OCI-LY7 (cell line): ENCODE data around the gene SMOC1. TPM values are rescaled to one million over a fixed set of nuclear protein-coding genes. Genes with fewer than 3 reads are reported as not detected.

ENCODE experiments used
- BruUV-seq: library from RNA; stranded (reverse); fragments of 400-500 nt; replicated peaks from 2 replicates; lab custom pipeline; 2021; lab: Mats Ljungman, UMichigan
- CTCF ChIA-PET: fragments of 300-600 bp; sonication (Branson Sonifier 250); formaldehyde crosslinking; loops from one replicate; lab custom pipeline; 2022; ENCODE audit warnings: antibody characterized with exemption; ENCODE audit not compliant: unreplicated experiment; lab: Charles Lee
- POLR2A ChIA-PET: fragments of 300-600 bp; sonication (Branson Sonifier 250); formaldehyde crosslinking; loops from one replicate; lab custom pipeline; 2022; ENCODE audit warnings: antibody characterized with exemption; lab: Charles Lee
- DNase-seq: peaks from one replicate; pipeline ENCODE4 v3.0.0-alpha.2; 2015; ENCODE audit warnings: low spot score
- H2AFZ ChIP-seq: fragments of 200-600 bp; sonication (generic), shearing (Covaris generic); 2 replicates; pipeline ENCODE4 v1.6.1; 2014; ENCODE audit warnings: mild to moderate bottlenecking, antibody characterized with exemption, low read length, moderate library complexity
- H3K27ac ChIP-seq: fragments of 200-600 bp; sonication (generic); 2 replicates; pipeline ENCODE4 v1.5.1; 2014; ENCODE audit warnings: mixed run types, low read depth, mild to moderate bottlenecking, moderate library complexity, low read length, inconsistent platforms; ENCODE audit not compliant: poor library complexity, severe bottlenecking
- H3K36me3 ChIP-seq: fragments of 200-600 bp; sonication (generic); 2 replicates; pipeline ENCODE4 v1.6.1; 2014; ENCODE audit warnings: mild to moderate bottlenecking, antibody characterized with exemption, low read length, moderate library complexity, mixed read lengths; ENCODE audit not compliant: insufficient read depth
- H3K4me1 ChIP-seq: fragments of 200-600 bp; sonication (generic); 2 replicates; pipeline ENCODE4 v1.5.1; 2014; ENCODE audit warnings: mild to moderate bottlenecking, low read length; ENCODE audit not compliant: insufficient read depth, poor library complexity, severe bottlenecking
- H3K4me2 ChIP-seq: fragments of 200-600 bp; sonication (generic); 2 replicates; pipeline ENCODE4 v1.6.1; 2014; ENCODE audit warnings: mild to moderate bottlenecking, low read length
- H3K4me3 ChIP-seq: fragments of 200-600 bp; sonication (generic); 2 replicates; pipeline ENCODE4 v1.5.1; 2014; ENCODE audit warnings: mild to moderate bottlenecking, low read depth, low read length; ENCODE audit not compliant: poor library complexity, severe bottlenecking
- H3K79me2 ChIP-seq: fragments of 200-600 bp; sonication (generic); 2 replicates; pipeline ENCODE4 v1.6.1; 2016; ENCODE audit warnings: low read depth, mild to moderate bottlenecking, low read length, moderate library complexity, mixed read lengths; ENCODE audit not compliant: insufficient read depth
- H3K9me2 ChIP-seq: fragments of 200-600 bp; sonication (generic); 2 replicates; pipeline ENCODE4 v1.6.1; 2016; ENCODE audit warnings: mild to moderate bottlenecking, low read length, mixed read lengths; ENCODE audit not compliant: insufficient read depth
- H3K9me3 ChIP-seq: fragments of 200-600 bp; sonication (generic); 2 replicates; pipeline ENCODE4 v1.6.1; 2014; ENCODE audit warnings: mild to moderate bottlenecking, mixed run types, low read length, mixed read lengths
- H4K20me1 ChIP-seq: fragments of 200-600 bp; sonication (generic); 2 replicates; pipeline ENCODE4 v1.6.1; 2014; ENCODE audit warnings: mild to moderate bottlenecking, antibody characterized with exemption, low read length, moderate library complexity, mixed read lengths; ENCODE audit not compliant: insufficient read depth
- EZH2phosphoT487 ChIP-seq: fragments of 200-600 bp; sonication (generic); IDR thresholded peaks from 2 replicates; pipeline ENCODE4 v1.6.1; 2018; ENCODE audit warnings: low read depth, borderline replicate concordance, mild to moderate bottlenecking, mixed run types, antibody characterized with exemption, low read length, moderate library complexity, mixed read lengths
- intact Hi-C: fragments of 100-400 bp; cut with micrococcal nuclease; formaldehyde crosslinking; loops from one replicate; pipeline ENCODE4 v1.10.0; 2022; ENCODE audit not compliant: unreplicated experiment
- total RNA-seq, 2 experiments: library from RNA; depleted of rRNA in 1 of 2; stranded (reverse); fragments of >200 nt in 1 of 2; shearing (Covaris generic) in 1 of 2; gene quantifications; 2 replicates each; pipeline ENCODE4 v1.2.3, GENCODE V29; 2014 to 2022
- TF ChIP-seq, protein P1 (sequence below): fragments of 200-600 bp; sonication (generic); conservative IDR thresholded peaks from 2 replicates; pipeline ENCODE4 v1.5.1; 2014; ENCODE audit warnings: mild to moderate bottlenecking, antibody characterized with exemption, low read length, moderate library complexity, mixed read lengths

SMOC1 gene
- total RNA-seq, 2 experiments from 2014 or later: not detected

GRCh38 chr14:69963966-69964365 is 84.8 kb downstream of the SMOC1 start:
- Histone ChIP-seq H2AFZ (no peak overlapping the region), H3K36me3 (no peaks in the 10 kb centered on the region), H3K4me2 (no peak overlapping the region), H3K4me3 (no peak overlapping the region), H3K27ac (no peak overlapping the region), H3K4me1 (no peaks in the 10 kb centered on the region), H4K20me1 (no peaks in the 10 kb centered on the region), H3K79me2 (no peaks in the 10 kb centered on the region), H3K9me3 (no peaks in the 10 kb centered on the region), H3K9me2 (no peaks in the 10 kb centered on the region)
- ChIA-PET CTCF (no interaction called here), POLR2A (interaction anchor here (0.7 kb wide), 1 partner anchor 947 kb away, joined by 4 read pairs; no protein-coding TSS in a partner anchor)
- no peak for DNase-seq
- intact Hi-C loops: no loop called here
- BruUV-seq: no TSS peak
- TF ChIP-seq, protein P1, sequence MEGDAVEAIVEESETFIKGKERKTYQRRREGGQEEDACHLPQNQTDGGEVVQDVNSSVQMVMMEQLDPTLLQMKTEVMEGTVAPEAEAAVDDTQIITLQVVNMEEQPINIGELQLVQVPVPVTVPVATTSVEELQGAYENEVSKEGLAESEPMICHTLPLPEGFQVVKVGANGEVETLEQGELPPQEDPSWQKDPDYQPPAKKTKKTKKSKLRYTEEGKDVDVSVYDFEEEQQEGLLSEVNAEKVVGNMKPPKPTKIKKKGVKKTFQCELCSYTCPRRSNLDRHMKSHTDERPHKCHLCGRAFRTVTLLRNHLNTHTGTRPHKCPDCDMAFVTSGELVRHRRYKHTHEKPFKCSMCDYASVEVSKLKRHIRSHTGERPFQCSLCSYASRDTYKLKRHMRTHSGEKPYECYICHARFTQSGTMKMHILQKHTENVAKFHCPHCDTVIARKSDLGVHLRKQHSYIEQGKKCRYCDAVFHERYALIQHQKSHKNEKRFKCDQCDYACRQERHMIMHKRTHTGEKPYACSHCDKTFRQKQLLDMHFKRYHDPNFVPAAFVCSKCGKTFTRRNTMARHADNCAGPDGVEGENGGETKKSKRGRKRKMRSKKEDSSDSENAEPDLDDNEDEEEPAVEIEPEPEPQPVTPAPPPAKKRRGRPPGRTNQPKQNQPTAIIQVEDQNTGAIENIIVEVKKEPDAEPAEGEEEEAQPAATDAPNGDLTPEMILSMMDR: no peak
- no peak for TF ChIP-seq EZH2phosphoT487

GRCh38 chr14:69964841-69965240 is 85.6 kb downstream of the SMOC1 start:
- TF ChIP-seq, protein P1: no peak
- no peak for TF ChIP-seq EZH2phosphoT487
- Histone ChIP-seq H2AFZ (no peak overlapping the region), H3K36me3 (no peaks in the 10 kb centered on the region), H3K4me3 (no peak overlapping the region), H3K4me1 (no peaks in the 10 kb centered on the region), H4K20me1 (no peaks in the 10 kb centered on the region), H3K27ac (no peak overlapping the region), H3K9me3 (no peaks in the 10 kb centered on the region), H3K4me2 (no peak overlapping the region), H3K79me2 (no peaks in the 10 kb centered on the region), H3K9me2 (no peaks in the 10 kb centered on the region)
- intact Hi-C loops: no loop called here
- no TSS peak for BruUV-seq
- no peak for DNase-seq
- CTCF ChIA-PET: no interaction called here
- POLR2A ChIA-PET: no interaction called here

- Histone ChIP-seq H3K4me3 (no peak overlapping the region), H3K9me2 (no peaks in the 10 kb centered on the region), H4K20me1 (no peaks in the 10 kb centered on the region), H3K4me2 (no peak overlapping the region), H2AFZ (no peak overlapping the region), H3K36me3 (no peaks in the 10 kb centered on the region), H3K9me3 (no peaks in the 10 kb centered on the region), H3K27ac (no peak overlapping the region), H3K79me2 (no peaks in the 10 kb centered on the region), H3K4me1 (no peaks in the 10 kb centered on the region)
- no peak for TF ChIP-seq EZH2phosphoT487
- TF ChIP-seq, protein P1: no peak
- no TSS peak for BruUV-seq
- intact Hi-C loops: no loop called here
- POLR2A ChIA-PET: no interaction called here
- no peak for DNase-seq
- CTCF ChIA-PET: no interaction called here
Measured at GRCh38 chr14:69968132-69968531, 88.9 kb downstream of the SMOC1 start.
